SK-N-SH treated with all-trans-retinoic acid at 6 μM for 48 hours (cell line): ENCODE results near the gene GLIS1.

Experiments used
- POU6F1 ChIP-seq: fragments of 250-450 bp; sonication (Bioruptor Pico); IDR thresholded peaks from 2 replicates; pipeline ENCODE4 v1.8.0; 2021; ENCODE audit warnings: low read depth, mild to moderate bottlenecking, moderate library complexity, borderline replicate concordance
- PPARA ChIP-seq: fragments of 250-450 bp; sonication (Bioruptor Pico); IDR thresholded peaks from 2 replicates; pipeline ENCODE4 v1.5.0; 2020; ENCODE audit warnings: mild to moderate bottlenecking, borderline replicate concordance

GRCh38 chr1:53681977-53682685, 56.8 kb downstream of the GLIS1 start:
- no peak for TF ChIP-seq PPARA (CRISPR knock-in tag)
- no peak for TF ChIP-seq POU6F1 (CRISPR knock-in tag)
